ENCODE data around the gene UBR7.
"Not testable (repeated sequence)": the region's sequence is repeated elsewhere in the genome, so short reads cannot be mapped to it uniquely, and the experiment has no call there.

Gene UBR7

GRCh38 chr14:93186956-93187355 is 20.1 kb upstream of the UBR7 start:
- no peak for DNase-seq (ENCODE audit: low read depth, low spot score)

GRCh38 chr14:93195316-93195999 is 11.6 kb upstream of the UBR7 start:
- no peak for DNase-seq (ENCODE audit: low read depth, low spot score)

- no peak for DNase-seq (ENCODE audit: low read depth, low spot score)
Measured at GRCh38 chr14:93199031-93199430, 8.0 kb upstream of the UBR7 start.

GRCh38 chr14:93200553-93200952 is 6.5 kb upstream of the UBR7 start:
- DNase-seq (ENCODE audit: low read depth, low spot score), result no peak

GRCh38 chr14:93201155-93201704 is 5.8 kb upstream of the UBR7 start:
- no peak for DNase-seq (ENCODE audit: low read depth, low spot score)

GRCh38 chr14:93207468-93208308 is 632 bp downstream of the UBR7 start:
- no peak for DNase-seq (ENCODE audit: low read depth, low spot score)

- DNase-seq (ENCODE audit: low read depth, low spot score), result no peak
Measured at GRCh38 chr14:93212432-93212831, 5.4 kb downstream of the UBR7 start.

- no peak for DNase-seq (ENCODE audit: low read depth, low spot score)
Measured at GRCh38 chr14:93214598-93214997, 7.5 kb downstream of the UBR7 start.

GRCh38 chr14:93219103-93219726 is 12.2 kb downstream of the UBR7 start:
- no peak for DNase-seq (ENCODE audit: low read depth, low spot score)

- DNase-seq (ENCODE audit: low read depth, low spot score), result no peak
Measured at GRCh38 chr14:93220509-93220908, 13.5 kb downstream of the UBR7 start.

GRCh38 chr14:93223565-93223964 is 16.5 kb downstream of the UBR7 start:
- DNase-seq (ENCODE audit: low read depth, low spot score), result no peak

- DNase-seq (ENCODE audit: low read depth, low spot score), result no peak
Measured at GRCh38 chr14:93228550-93228949, 21.5 kb downstream of the UBR7 start.

GRCh38 chr14:93230539-93230938 is 23.5 kb downstream of the UBR7 start:
- no peak for DNase-seq (ENCODE audit: low read depth, low spot score)

- DNase-seq (ENCODE audit: low read depth, low spot score), result no peak
Measured at GRCh38 chr14:93231129-93231979, 24.3 kb downstream of the UBR7 start.

GRCh38 chr14:93232159-93232558 is 25.1 kb downstream of the UBR7 start:
- DNase-seq (ENCODE audit: low read depth, low spot score), result no peak

- not testable (repeated sequence) for DNase-seq (ENCODE audit: low read depth, low spot score)
Measured at GRCh38 chr14:93233078-93233477, 26.0 kb downstream of the UBR7 start.

GRCh38 chr14:93234798-93235197 is 27.7 kb downstream of the UBR7 start:
- no peak for DNase-seq (ENCODE audit: low read depth, low spot score)

GRCh38 chr14:93239869-93240677 is 33.0 kb downstream of the UBR7 start:
- DNase-seq (ENCODE audit: low read depth, low spot score), result no peak

GRCh38 chr14:93240678-93241000 is 33.6 kb downstream of the UBR7 start:
- no peak for DNase-seq (ENCODE audit: low read depth, low spot score)

- DNase-seq (ENCODE audit: low read depth, low spot score), result no peak
Measured at GRCh38 chr14:93245764-93246420, 38.8 kb downstream of the UBR7 start.
